Measurements from ENCODE around the gene NR1D1.

- TF ChIP-seq CTCF (conservative IDR thresholded peaks at IDR 0.05), result no peak
- TF ChIP-seq EZH2 (IDR thresholded peaks at IDR 0.05; ENCODE audit: low read depth), result no peak
These were observed 6.6 kb upstream of the NR1D1 start for GRCh38 chr17:40106760-40107521.
